Measurements from ENCODE around the gene HOXB6.

The HOXB6 gene

DNA sequence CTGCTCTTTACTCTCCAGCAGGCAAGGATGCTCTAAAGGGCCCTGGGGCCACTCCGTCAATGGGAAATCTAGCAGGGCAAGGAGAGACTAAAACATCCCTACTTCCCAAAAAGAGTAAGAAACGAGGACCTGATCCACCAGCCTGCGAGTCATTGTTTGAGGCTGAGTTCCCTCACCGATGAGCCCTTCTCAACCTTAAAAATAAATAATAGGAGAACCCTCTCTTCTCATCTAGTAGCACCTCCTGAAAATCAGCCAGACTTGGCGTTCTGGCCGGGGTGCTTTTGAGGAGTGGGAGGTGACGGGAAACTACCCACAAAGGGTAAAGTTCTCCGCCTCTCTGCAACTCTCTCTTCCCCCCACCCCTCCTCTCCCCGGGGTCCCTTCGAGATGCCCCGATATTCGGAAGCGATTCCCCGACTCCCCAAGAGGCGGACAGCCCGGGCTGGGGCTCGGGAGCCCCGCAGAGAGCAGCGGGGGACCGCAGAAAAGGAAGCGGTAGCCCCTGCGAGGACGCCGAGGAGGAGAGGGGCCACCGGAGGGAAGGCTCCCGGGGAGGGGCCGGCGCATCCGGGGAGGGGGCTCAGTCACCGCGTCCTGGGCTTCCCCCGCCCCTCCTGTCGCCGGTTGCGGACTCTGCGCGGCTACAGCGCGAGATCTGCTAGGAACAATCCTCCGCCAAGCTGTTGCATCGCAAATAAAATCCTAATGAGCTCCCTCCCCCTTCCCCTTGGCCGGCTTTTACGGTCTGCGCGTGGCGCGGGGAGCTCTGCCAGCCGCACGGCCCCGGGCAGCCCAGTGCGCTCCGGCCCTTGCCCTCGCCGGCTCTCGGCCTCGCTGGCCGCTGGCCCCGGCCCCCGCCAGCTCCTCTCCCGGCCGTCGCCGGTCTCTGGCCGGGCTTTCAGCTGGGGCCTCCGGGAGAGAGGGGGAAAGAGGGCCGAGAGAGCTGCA lies 20.0 kb upstream of the HOXB6 start:
- H3K4me3 ChIP-seq (replicated peaks; ENCODE audit: low read depth, low read length), result no peak overlapping the region
- no peak for DNase-seq (ENCODE audit: low read depth)
- TF ChIP-seq, protein P1, sequence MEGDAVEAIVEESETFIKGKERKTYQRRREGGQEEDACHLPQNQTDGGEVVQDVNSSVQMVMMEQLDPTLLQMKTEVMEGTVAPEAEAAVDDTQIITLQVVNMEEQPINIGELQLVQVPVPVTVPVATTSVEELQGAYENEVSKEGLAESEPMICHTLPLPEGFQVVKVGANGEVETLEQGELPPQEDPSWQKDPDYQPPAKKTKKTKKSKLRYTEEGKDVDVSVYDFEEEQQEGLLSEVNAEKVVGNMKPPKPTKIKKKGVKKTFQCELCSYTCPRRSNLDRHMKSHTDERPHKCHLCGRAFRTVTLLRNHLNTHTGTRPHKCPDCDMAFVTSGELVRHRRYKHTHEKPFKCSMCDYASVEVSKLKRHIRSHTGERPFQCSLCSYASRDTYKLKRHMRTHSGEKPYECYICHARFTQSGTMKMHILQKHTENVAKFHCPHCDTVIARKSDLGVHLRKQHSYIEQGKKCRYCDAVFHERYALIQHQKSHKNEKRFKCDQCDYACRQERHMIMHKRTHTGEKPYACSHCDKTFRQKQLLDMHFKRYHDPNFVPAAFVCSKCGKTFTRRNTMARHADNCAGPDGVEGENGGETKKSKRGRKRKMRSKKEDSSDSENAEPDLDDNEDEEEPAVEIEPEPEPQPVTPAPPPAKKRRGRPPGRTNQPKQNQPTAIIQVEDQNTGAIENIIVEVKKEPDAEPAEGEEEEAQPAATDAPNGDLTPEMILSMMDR (IDR thresholded peaks at IDR 0.05; ENCODE audit: low read length, missing control alignments), result no peak

DNA sequence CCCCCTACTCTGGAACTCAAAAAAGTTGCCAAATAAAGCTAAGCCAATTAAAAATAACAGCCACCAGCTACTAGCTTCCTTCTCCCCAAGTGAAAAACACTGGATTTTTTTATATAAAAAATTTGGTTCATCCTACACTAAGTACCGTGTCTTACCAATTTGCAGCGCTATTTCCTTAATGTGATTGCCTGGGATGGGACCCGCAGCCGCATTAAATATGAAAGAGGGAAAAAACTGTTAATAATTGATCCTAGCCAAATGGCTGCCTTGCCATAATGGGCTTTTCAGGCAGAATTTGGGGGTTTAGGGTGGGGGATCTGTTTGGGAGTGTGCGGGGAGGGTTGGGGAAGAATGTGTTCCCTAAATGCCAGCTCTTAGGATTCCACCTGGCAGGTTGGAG lies 19.3 kb upstream of the HOXB6 start:
- DNase-seq (ENCODE audit: low read depth), result no peak
- H3K4me3 ChIP-seq (replicated peaks; ENCODE audit: low read depth, low read length), result no peak overlapping the region
- TF ChIP-seq, protein P1 (IDR thresholded peaks at IDR 0.05; ENCODE audit: low read length, missing control alignments), result no peak

GRCh38 chr17:48623583-48623982 lies 18.8 kb upstream of the HOXB6 start:
- no peak for DNase-seq (ENCODE audit: low read depth)
- TF ChIP-seq, protein P1 (IDR thresholded peaks at IDR 0.05; ENCODE audit: low read length, missing control alignments), result no peak
- no peak overlapping the region for H3K4me3 ChIP-seq (replicated peaks; ENCODE audit: low read depth, low read length)

GRCh38 chr17:48622857-48623256 lies 18.1 kb upstream of the HOXB6 start:
- no peak for DNase-seq (ENCODE audit: low read depth)
- TF ChIP-seq, protein P1 (IDR thresholded peaks at IDR 0.05; ENCODE audit: low read length, missing control alignments), result no peak
- H3K4me3 ChIP-seq (replicated peaks; ENCODE audit: low read depth, low read length), result no peak overlapping the region

DNA sequence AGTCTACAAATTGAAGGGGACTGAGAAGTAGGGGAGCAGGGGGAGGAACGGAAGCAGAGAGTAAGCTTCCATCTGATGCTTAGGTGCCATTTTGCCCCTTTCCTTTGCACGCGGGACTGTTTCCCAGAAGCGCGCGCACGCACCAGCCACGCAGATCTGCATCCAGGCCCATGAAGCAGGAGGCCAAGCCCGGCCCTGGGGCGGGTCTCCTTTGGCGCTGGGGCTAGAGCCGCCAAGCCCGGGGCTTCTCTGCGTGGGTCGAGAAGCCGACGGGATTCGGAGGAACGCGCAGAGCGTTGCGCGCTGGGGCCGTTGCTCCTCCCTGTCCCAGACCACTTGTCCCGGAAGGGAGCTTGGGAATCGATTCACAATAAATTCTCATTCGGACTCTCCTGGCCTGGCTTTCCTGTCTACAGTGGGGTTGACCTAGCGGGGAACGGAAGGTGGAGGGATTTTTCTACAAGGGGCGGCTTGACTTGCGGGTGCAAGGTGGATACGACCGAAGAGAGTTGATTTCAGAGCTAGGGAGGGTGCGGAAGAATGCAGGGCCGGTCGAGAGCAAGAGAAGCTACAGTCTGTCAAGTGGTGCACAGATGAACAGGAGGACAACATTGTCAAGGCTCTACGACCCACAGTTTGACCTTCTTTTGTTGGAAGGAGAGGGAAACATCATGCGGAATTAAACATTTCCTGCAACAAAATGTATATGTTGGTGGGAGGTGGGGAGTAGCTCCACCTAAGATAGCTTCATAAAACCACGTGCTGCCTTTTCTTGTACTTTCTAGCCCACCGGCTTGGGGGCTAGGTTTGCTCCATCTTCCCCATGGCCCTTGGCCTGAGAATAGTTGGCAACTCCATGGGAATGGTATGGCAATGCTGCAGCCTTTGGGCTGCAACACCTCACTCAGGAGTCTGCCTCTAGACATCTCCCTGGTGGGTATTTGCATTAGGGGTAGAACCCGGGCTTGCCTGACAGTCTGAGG lies 16.9 kb upstream of the HOXB6 start:
- H3K4me3 ChIP-seq (replicated peaks; ENCODE audit: low read depth, low read length), result no peak overlapping the region
- no peak for DNase-seq (ENCODE audit: low read depth)
- TF ChIP-seq, protein P1 (IDR thresholded peaks at IDR 0.05; ENCODE audit: low read length, missing control alignments), result no peak

- TF ChIP-seq, protein P1 (IDR thresholded peaks at IDR 0.05; ENCODE audit: low read length, missing control alignments), result no peak
- no peak for DNase-seq (ENCODE audit: low read depth)
- no peak overlapping the region for H3K4me3 ChIP-seq (replicated peaks; ENCODE audit: low read depth, low read length)
These were observed 15.8 kb upstream of the HOXB6 start for GRCh38 chr17:48620461-48621139.

Measured in fibroblast of pulmonary artery (primary cell).